HG03575 (cell line): Measurements from ENCODE around the gene PEAR1.

Experiments used
- ATAC-seq: cut with Tn5 transposase; IDR thresholded peaks from one replicate; pipeline ENCODE4 v1.9.1; 2021; ENCODE audit not compliant: unreplicated experiment, insufficient number of reproducible peaks, low FRiP score; ENCODE audit errors: extremely low read depth

Gene PEAR1

GRCh38 chr1:156893048-156893953, at the start of gene PEAR1:
Gene PEAR1, plus strand, starts transcription at chr1:156893718. Its CDS starts 10,209 bp downstream, at chr1:156903927.
- no peak for ATAC-seq

GRCh38 chr1:156844102-156844501, 49.4 kb upstream of the PEAR1 start:
- ATAC-seq, result no peak

- ATAC-seq, result no peak
Observed at GRCh38 chr1:156844638-156845037, 48.9 kb upstream of the PEAR1 start.

GRCh38 chr1:156845055-156845952, 48.2 kb upstream of the PEAR1 start:
- ATAC-seq, result no peak

GRCh38 chr1:156845953-156846545, 47.5 kb upstream of the PEAR1 start:
- ATAC-seq, result no peak

GRCh38 chr1:156846643-156847042, 46.9 kb upstream of the PEAR1 start:
- ATAC-seq, result no peak

GRCh38 chr1:156847591-156848460, 45.7 kb upstream of the PEAR1 start:
- ATAC-seq, result no peak

GRCh38 chr1:156848461-156849150, 44.9 kb upstream of the PEAR1 start:
- no peak for ATAC-seq

- no peak for ATAC-seq
Observed at GRCh38 chr1:156849151-156849496, 44.4 kb upstream of the PEAR1 start.

GRCh38 chr1:156851779-156852417, 41.6 kb upstream of the PEAR1 start:
- ATAC-seq, result no peak

- ATAC-seq, result no peak
Observed at GRCh38 chr1:156852418-156852874, 41.1 kb upstream of the PEAR1 start.

- ATAC-seq, result no peak
Observed at GRCh38 chr1:156853761-156854160, 39.8 kb upstream of the PEAR1 start.

GRCh38 chr1:156854634-156855033, 38.9 kb upstream of the PEAR1 start:
- ATAC-seq, result no peak

- ATAC-seq, result no peak
Observed at GRCh38 chr1:156856282-156856785, 37.2 kb upstream of the PEAR1 start.

GRCh38 chr1:156857532-156857931, 36.0 kb upstream of the PEAR1 start:
- no peak for ATAC-seq

GRCh38 chr1:156858555-156858956, 35.0 kb upstream of the PEAR1 start:
- no peak for ATAC-seq

GRCh38 chr1:156858959-156859522, 34.5 kb upstream of the PEAR1 start, which contains the start of gene INSRR:
Gene INSRR, minus strand, starts transcription at chr1:156859117. Its CDS starts 496 bp downstream, at chr1:156858621.
- ATAC-seq, result no peak
